GM04504 (cell line): ENCODE results near the gene VPS13D.

ENCODE experiments used
- DNase-seq: peaks from one replicate; pipeline ENCODE4 v3.0.0-alpha.2; 2012; ENCODE audit warnings: low read depth

Gene VPS13D

GRCh38 chr1:12405325-12406210 is 175.7 kb downstream of the VPS13D start:
- DNase-seq: no peak

- DNase-seq: no peak
Measured at GRCh38 chr1:12406211-12407021, 176.6 kb downstream of the VPS13D start.

GRCh38 chr1:12407050-12407961 is 177.5 kb downstream of the VPS13D start:
- DNase-seq: peak; percentile 69

- no peak for DNase-seq
Measured at GRCh38 chr1:12407962-12408454, 178.2 kb downstream of the VPS13D start.

- DNase-seq: no peak
Measured at GRCh38 chr1:12408662-12409061, 178.8 kb downstream of the VPS13D start.

GRCh38 chr1:12409681-12410080 is 179.9 kb downstream of the VPS13D start:
- no peak for DNase-seq

- DNase-seq: no peak
Measured at GRCh38 chr1:12410351-12410750, 180.5 kb downstream of the VPS13D start.

GRCh38 chr1:12411098-12411497 is 181.3 kb downstream of the VPS13D start:
- DNase-seq: no peak

- no peak for DNase-seq
Measured at GRCh38 chr1:12411747-12412146, 181.9 kb downstream of the VPS13D start.

GRCh38 chr1:12412439-12412838 is 182.6 kb downstream of the VPS13D start:
- no peak for DNase-seq

- no peak for DNase-seq
Measured at GRCh38 chr1:12413664-12414410, 184.0 kb downstream of the VPS13D start.

GRCh38 chr1:12414444-12415018 is 184.7 kb downstream of the VPS13D start:
- DNase-seq: no peak

GRCh38 chr1:12415038-12415466 is 185.2 kb downstream of the VPS13D start:
- DNase-seq: no peak

- no peak for DNase-seq
Measured at GRCh38 chr1:12416101-12416500, 186.3 kb downstream of the VPS13D start.

GRCh38 chr1:12416744-12417143 is 186.9 kb downstream of the VPS13D start:
- no peak for DNase-seq

GRCh38 chr1:12417389-12417788 is 187.6 kb downstream of the VPS13D start:
- DNase-seq: no peak

GRCh38 chr1:12420171-12420570 is 190.3 kb downstream of the VPS13D start:
- DNase-seq: no peak

GRCh38 chr1:12422488-12422887 is 192.7 kb downstream of the VPS13D start:
- DNase-seq: no peak

GRCh38 chr1:12424087-12424529 is 194.3 kb downstream of the VPS13D start:
- peak; percentile 50 for DNase-seq

- DNase-seq: no peak
Measured at GRCh38 chr1:12424793-12425192, 195.0 kb downstream of the VPS13D start.

- no peak for DNase-seq
Measured at GRCh38 chr1:12426030-12426429, 196.2 kb downstream of the VPS13D start.
